Vagina (tissue), 2 donors: ENCODE data around the gene TGFBR2.

Source experiments
- POLR2A ChIP-seq, 2 donors: fragments of 450-650 bp; IDR thresholded peaks; one replicate each; pipeline ENCODE4 v1.6.1; 2017; ENCODE audit warnings: antibody characterized with exemption in 2 of 2, mild to moderate bottlenecking in 2 of 2, moderate library complexity in 2 of 2
- TF ChIP-seq, protein P1 (sequence below), 3 experiments: fragments of 450-650 bp in 2 of 3; fragments of 200-600 bp in 1 of 3; sonication (generic) in 1 of 3; IDR thresholded peaks; one replicate each; pipeline ENCODE4 v1.5.1; 2017 to 2019; ENCODE audit warnings: antibody characterized with exemption in 3 of 3, mild to moderate bottlenecking in 2 of 3, moderate library complexity in 2 of 3

DNA sequence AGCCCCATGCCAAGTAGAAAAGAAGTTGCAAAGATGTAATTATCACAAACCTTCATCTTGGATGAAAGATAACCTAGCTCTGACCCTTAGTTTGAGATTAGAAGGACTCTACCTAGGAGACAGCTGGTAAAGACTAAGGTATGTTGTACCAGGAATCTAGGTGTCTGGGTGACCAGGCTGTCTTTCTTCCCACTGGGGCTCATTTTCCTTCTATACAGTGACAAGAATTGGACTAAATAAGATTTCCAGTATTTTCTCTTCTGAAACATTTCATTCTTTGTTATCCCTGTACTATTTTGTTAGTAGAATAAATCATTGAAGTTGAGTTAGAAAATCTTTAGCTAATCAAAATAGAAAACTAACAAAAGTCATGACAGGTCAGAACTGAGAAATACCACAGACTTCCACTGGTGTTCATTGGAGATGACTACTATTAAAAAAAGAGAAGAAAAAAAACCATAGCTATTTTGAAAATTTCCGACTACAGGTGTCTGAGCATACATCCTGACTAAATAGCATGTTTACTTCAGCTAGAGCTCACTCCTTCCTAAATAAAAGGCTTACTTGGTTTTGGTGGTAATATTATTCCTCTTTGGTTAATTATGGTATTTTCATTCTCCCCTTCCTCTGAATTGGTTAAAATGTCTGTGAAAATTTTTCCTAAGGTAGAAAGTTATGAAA is 10.1 kb downstream of the TGFBR2 start:
- TF ChIP-seq, protein P1, sequence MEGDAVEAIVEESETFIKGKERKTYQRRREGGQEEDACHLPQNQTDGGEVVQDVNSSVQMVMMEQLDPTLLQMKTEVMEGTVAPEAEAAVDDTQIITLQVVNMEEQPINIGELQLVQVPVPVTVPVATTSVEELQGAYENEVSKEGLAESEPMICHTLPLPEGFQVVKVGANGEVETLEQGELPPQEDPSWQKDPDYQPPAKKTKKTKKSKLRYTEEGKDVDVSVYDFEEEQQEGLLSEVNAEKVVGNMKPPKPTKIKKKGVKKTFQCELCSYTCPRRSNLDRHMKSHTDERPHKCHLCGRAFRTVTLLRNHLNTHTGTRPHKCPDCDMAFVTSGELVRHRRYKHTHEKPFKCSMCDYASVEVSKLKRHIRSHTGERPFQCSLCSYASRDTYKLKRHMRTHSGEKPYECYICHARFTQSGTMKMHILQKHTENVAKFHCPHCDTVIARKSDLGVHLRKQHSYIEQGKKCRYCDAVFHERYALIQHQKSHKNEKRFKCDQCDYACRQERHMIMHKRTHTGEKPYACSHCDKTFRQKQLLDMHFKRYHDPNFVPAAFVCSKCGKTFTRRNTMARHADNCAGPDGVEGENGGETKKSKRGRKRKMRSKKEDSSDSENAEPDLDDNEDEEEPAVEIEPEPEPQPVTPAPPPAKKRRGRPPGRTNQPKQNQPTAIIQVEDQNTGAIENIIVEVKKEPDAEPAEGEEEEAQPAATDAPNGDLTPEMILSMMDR (IDR thresholded peaks at IDR 0.05), result no peak
- TF ChIP-seq POLR2A (IDR thresholded peaks at IDR 0.05), result no peak
